GM19467 (cell line): Measurements from ENCODE around the gene C6orf132.
"Not testable (repeated sequence)": the region's sequence is repeated elsewhere in the genome, so short reads cannot be mapped to it uniquely, and the experiment has no call there.

ENCODE experiments used
- ATAC-seq: cut with Tn5 transposase; IDR thresholded peaks from one replicate; pipeline ENCODE4 v1.9.1; 2021; ENCODE audit warnings: mild to moderate bottlenecking, moderate library complexity; ENCODE audit not compliant: unreplicated experiment

Gene C6orf132, protein sequence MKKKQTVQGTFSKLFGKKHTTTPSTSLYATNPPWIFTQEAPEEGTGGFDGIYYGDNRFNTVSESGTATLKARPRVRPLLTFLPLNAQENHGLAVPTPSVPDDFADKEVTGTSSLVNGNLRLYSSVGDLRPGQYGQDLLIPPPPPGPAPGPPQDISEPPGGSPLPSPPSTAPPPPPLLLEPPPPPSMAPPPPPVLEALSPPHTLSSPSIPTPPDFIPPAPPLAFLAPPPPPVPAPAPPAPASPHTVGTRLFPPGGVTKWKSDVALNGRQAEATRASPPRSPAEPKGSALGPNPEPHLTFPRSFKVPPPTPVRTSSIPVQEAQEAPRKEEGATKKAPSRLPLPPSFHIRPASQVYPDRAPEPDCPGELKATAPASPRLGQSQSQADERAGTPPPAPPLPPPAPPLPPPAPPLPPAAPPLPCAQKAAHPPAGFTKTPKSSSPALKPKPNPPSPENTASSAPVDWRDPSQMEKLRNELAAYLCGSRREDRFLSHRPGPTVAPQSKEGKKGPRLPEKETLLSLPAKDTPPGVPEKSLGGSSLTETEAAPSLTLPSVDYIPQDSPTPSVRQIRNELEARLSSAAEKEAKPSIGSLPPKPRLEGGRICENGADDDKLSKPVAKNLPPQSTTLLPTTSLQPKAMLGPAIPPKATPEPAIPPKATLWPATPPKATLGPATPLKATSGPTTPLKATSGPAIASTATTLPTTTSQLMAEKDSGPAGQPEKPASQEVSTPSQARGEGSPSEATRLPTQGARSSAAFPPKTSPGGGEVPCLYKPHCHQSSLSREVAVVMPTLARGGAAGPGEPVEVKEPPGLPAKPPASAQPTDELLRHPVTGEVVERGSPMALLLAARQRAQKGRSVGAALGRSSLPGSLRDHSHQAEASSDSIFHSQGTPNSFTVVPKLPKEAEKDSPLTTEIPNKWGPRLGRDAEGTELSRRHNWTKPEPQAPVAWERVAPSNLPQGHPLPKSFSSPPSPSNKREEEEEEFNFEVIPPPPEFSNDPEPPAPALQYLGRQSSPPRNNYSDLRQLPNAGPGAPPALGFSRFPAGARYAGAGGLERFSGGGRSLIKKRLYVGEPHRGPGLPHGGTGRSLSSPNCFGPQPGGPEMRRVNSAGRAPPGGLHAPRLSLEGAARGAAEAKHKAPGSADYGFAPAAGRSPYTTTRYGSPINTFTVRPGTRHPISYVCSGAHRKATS

DNA sequence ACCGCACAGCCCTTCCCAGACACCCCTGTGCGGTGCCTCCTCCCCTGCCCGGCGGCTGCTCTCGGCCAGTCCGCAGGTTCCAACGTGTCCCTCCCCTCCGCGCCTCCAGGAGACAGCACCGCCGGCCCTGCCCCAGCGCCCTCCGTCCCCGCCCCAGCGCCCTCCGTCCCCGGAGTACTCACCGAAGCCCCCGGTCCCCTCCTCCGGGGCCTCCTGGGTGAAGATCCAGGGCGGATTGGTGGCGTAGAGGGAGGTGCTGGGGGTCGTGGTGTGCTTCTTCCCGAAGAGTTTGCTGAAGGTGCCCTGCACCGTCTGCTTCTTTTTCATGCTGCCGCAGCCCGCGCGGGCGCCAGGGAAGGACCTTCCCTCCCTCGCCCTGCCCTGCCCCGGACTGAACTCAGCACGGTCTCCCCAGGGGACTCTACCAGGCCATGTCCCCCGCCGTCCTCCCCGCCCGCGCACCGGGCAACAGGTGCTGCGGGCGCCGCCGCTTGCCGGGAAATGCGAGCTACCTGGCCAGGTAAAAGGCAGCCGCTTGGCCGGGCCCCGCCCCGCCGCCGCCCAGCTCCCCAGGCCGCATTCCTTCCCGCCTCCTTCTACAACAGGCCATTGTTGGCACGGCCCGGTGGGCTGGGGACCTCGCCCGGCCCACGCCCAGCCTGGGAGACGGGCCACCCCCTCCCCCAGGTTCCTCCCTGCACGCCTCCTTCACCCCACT is at the start of gene C6orf132:
Gene C6orf132, minus strand, starts transcription at position 503 of the 718 bp plus-strand sequence. Its CDS starts 176 bp downstream, at position 327.
- ATAC-seq, result no peak

DNA sequence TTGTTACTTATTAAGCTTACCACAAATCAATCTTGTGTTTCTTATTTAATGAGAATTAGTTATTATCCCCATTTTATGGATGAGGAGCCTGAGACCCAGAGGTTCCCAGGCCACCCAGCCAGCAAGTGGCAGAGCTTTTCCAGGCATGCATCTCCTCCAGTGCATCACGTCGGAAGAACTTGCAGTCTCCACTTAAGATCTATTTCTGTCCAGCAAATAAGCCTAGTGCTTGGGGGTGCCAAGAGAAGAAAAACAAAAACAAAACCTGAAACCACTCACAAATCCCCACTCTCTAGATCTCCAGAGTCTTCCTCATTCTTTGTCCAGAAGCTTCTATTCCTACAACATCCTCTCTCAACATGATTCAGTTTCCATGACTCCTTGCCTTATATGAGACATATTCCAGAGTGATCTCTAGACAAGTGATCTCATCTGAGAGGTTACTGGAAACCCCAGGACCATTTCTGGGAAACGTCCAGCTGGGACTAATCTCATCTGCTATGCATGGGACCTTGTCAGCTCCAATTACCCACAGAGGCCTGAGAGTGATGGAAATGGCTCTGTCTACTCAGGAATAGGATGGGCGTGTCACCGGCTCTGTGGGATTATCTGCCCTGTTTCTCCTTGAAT is 48.2 kb upstream of the C6orf132 start:
- no peak for ATAC-seq

DNA sequence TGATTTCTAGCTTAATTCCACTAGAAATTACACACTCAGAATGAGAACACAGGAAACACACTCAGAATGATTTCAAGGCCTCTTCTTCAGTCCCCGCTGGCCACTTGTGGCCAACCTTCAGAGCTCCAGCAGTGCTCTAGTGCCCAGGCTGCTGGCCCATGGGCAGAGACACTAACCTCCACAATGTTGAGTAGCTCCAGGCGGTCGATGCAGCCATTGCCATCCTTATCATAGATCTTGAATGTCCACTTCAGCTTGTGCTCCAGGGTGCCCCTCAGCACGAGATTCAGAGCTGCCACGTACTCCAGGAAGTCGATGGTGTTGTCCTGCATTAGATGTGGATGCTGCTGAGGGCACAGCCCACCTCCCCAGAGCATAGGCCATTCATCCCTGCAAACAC is 46.0 kb upstream of the C6orf132 start:
- no peak for ATAC-seq

DNA sequence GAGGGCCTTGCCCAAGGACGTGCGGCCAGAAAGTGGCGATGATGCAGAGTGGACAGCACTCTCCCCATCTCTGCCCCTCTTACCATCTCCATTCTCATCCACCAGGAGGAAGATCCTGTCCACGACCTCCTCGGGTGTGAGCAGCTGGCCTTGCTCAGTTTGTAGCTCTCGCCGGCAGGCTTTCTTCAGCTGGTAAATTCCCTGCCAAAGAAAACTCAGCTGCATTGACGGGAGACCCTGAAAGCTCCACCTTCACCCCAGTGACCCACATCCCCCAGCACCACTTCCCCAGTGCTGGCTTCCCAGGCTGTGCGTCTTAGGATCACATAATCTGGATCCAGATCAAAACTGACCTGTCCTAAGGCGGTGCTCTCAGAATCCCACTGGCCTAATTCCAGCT is 43.2 kb upstream of the C6orf132 start:
- ATAC-seq, result no peak

DNA sequence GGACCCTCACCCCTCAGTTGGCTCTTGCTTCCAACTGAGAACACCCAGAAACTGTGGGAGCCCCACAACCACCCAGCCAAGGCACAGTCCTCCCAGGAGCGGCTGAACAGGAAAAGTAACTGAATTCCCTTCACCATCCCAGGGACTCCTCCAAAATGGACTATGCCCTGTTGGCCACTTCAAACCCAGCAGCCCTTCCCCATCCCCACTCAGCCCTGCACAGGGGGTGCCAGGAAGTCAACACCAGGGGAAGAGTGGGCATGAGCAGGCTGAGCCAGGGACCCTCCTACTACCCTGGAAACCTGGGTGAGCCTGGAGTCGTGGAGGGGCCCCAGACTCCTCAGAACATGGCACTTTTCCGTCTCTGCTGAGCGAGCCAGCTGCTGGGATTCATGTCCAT is 42.1 kb upstream of the C6orf132 start:
- no peak for ATAC-seq

DNA sequence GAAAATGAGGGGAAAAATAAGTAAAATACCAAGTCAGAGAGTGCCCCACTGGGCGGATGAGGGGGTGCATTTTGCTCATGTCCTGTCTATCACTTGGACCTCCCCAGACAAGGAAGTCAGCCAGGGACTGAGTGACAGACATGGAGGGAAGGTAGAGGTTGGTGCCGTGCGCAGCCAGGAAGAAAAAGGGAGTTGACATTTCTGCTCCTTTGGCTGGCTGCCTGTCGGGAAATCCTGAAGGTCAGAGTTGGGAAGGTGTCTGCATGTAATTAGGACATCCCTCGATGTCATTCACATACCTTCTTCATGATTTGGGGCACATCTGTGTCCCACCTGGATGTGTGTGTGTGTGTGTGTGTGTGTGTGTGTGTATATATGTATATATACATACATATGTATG is 39.7 kb upstream of the C6orf132 start:
- no peak for ATAC-seq

DNA sequence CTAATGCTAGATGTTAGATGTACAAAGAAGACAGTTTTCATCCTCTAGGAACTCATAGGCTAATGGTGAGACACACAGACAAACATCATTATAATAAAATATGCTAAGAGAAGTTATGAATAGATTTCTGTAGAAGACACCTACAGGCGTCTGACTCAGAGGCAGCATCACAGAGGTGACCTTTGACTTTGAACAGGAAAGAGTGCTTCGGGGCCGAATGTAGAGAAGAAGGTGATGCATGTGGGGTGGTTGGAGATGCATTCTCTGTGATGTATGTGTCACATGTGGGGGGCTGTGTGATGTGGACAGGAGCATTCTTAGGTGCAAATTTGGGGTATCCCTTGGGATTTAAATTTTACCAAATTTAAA is 37.5 kb upstream of the C6orf132 start:
- ATAC-seq, result no peak

DNA sequence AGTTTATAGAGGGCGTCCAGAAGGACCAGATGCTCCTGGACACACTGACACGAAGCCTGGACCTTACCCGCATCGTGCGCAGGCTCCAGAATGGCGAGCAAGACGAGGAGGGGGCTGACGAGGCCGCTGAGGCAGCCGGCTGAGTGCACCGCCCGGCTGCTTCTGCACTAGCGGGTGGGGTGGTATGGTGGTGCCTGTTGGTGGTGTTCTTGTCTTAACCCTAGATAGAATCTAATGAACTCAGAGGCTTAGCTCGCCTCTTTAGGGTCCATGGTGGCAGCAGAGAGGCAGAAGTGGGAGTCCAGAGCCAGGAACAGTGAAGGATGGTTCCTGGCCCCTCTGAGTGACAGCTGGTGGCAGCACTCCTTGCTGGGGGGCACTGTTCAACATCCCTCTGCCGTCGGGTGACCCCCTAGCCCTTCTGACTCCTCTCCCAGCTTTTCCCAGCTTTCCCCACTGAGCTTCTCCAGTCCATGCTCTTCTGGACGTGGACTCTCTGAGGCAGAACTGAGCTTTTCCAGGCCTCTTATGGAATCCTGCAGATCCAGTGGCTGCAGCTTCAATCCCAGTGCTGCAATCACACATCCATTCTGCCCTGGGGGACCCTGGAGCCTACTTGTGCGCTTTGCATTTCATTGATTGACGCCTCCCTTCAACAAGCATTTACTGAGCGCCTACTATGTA is 37.0 kb upstream of the C6orf132 start:
- ATAC-seq, result no peak

DNA sequence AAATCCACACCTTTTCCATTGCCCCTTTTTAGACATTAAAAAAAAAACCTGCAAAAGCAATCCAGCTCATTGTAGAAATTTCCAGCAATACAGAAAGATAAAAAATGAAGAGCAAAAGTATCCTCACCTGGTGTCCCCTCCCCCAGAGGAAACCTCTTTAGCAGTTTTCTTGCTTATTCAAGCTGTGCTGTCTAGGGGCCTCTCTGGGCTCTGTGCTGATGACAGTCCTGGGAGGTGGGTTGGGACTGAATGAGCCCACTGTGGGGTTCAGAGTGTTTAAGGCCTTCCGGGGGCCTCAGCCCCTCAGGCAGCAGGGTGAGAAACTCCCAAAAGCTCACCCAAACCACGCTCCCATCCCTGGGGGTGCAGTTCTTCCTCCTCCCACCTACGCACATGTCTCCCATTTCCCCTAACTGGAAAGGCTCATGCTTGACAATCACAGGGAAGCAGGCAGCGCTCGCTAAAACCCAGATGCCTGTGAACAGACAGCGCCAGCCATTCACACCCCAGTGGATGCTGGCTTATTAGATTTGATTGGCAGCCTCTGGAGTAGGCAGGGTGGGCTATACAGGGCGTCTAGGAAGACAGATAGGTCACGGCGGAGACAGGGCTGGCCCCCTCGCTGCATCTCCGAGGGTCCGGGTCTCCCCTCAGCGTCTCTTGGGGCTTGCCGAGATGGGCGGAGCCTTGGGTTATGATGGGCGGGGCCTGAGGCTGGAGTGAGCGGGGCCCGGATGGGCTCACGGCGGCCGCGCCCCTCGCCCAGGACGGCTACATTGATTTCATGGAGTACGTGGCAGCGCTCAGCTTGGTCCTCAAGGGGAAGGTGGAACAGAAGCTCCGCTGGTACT is 35.3 kb upstream of the C6orf132 start:
- no peak for ATAC-seq

DNA sequence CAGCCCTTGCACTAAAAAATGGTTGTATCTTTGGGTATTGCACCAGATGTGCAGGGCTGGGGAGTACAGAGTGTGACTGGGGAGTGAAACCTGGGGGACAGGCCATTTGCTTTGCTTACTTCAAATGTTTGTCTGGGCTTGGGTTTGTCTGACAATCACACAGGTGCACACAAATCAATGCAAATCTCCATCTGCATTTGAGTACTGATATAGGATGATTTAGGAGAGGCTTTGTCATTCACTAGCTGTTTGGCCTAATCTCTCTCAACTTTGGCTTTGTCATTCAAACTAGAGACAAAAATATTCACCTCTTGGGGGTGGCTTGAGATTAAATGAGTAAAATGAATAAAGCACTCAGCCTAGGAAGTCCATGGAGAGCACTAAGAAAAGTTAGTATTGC is 34.6 kb upstream of the C6orf132 start:
- ATAC-seq, result no peak

DNA sequence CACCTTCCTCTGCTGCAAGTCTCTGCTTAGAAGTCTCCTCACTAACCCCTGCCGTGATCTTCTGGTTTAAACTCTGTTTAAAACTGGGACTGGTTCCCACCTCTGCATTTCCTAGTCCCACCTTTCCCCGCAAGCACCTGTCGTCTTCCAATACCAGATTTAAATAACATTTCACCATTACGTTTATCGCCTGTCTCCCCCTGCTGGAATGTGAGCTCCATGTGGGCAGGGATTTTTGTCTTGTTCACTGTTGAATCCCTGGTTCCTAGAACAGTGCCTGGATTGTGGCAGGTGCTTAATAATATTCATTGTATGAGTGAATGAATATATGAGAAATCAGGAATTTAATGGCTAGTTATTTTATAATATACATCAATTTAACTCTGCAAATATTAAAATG is 33.4 kb upstream of the C6orf132 start:
- no peak for ATAC-seq

DNA sequence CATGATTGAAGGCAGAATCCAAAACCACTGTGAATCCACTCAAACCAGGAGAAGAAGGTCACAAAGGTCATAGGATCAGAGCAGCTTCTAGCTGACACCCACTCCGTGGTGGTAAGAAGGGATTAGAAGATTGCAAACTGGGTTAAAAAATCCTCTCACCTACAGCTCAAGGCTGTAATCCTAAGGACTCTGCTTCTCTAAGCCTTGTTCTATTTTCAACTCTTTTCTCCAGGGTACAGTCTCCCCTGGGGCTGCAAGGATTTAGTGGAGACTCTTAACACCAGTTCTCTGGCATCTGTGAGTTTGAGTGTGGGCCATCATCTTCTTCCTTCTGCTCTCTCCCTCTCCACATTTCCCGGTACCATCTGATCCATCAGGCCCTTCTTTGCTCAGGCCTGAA is 30.7 kb upstream of the C6orf132 start, which contains the start of gene GUCA1A:
Gene GUCA1A, plus strand, starts transcription at position 264 of the 400 bp plus-strand sequence. CDS start 250 bp downstream, outside the sequence.
- ATAC-seq, result no peak

DNA sequence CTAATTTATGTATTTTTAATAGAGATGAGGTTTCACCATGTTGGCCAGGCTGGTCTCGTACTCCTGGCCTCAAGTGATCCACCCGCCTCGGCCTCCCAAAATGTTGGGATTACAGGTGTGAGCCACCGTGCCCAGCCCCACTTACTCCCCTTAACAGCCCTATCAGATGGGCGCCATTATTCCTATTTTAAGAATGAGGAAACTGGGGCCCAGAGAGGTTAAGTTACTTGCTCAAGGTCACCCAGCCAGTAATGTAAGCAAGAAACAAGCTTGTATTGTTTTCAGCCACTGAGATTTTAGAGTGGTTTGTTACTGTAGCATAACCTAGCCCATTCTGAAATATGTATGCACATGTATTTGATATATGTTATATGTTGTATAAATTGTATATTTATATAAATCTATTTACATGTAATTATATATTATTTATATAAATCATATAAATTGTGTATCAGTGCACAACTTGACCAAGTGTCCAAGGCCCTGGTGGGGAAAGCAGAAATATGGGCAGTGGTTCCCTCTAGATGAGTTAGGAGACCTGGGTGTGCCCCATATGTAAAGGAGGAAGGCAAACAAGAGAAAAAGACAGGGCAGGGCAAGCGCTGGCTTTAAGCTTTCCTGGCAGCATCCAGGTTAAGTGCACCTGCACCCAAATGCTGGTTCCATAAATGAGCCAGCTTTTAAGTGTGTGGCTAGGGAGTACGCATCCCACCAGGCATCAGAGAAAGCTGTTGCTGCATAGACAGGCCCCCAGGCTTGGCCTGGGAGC is 29.6 kb upstream of the C6orf132 start:
- no peak for ATAC-seq

DNA sequence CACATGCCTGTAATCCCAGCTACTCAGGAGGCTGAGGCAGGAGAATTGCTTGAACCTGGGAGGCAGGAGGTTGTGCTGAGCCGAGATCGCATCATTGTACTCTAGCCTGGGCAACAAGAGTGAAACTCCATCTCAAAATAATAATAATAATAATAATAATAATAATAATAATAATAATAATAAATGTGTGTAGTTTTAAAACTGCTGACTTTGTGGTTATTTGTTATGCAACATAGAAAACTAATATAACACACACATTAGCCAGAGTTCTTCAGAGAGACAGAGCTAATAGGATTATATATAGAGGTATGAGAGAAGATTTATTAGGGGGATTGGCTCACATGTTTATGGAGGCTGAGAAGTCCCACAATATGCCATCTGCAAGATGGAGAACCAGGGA is 27.4 kb upstream of the C6orf132 start:
- not testable (repeated sequence) for ATAC-seq

DNA sequence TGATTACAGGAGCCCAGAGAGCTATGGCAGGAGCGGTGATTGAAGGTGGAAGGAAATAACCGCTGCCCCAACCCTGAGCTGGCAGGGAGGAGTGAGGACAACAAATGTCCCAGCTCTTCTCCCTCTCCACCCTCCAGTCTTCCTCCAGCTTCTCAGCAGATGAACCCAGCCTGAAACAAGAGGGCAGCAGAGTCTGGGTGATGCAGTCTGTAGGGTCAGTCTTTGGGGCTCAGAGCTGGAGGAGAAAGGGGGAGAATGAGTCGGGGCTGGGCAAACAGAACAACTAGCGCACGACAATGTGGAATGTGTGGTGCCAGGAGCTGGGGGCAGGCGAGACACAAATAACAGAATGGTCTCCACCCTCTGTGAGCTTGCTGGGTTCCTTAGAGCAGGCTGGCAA is 26.2 kb upstream of the C6orf132 start:
- ATAC-seq, result no peak

DNA sequence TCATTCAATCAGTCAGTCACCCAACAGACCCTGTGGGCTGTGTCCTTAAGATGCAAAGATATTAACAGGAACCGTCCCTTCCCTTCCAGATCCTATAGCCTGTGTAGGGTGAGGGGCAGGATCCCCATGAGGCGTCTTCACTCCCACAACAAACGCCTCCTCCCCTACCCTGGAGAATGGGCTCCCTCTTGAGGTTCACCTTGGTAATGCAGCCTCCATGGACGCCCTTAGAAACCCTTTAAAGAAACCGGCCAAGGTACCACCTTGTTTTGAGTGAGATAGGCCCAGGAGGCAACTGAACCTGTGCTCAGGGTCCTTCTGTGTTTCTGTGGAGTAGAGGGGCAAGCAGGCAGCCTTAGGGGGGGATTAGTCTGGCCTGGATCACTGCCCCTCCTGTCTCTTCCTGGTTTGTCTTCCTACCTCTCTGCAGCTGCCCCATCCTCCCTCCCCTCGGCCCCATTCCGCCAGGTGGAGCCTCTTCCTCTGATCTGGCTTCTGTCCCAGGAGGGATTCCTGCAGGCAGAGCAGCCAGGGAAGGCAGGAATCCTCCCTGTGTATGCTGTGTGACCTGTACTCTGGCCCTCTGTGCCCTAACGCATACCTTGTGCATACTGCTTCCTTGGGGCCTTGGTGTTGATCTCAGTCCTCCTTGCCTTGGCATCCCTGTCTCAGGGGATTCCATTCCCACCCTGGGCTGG is 24.2 kb upstream of the C6orf132 start:
- no peak for ATAC-seq

DNA sequence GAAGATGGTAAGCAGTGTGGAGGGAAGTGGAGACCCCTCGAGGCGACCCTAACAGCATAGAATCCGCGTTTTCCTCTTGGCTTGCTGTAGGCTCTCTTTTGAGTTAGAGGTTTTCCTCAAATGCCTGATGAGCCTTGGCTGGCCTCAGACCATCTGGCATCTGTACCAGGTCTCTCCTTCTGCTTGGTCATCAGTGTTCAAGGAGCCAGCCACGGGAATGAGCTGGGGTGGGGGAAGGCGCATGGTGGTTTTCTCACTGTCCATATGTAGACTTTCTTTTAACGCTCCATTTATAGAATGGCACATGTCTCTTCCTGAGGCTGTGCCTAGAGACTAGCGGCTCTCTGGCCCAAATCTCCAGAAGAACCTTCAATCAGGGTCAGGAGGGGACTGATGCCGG is 22.6 kb upstream of the C6orf132 start:
- no peak for ATAC-seq
